HG03520 (cell line): ENCODE measurements around the gene FAM216B.
"Not testable (repeated sequence)": the region's sequence is repeated elsewhere in the genome, so short reads cannot be mapped to it uniquely, and the experiment has no call there.

ENCODE experiments used
- ATAC-seq: cut with Tn5 transposase; IDR thresholded peaks from one replicate; pipeline ENCODE4 v1.9.1; 2021; ENCODE audit warnings: mild to moderate bottlenecking, moderate library complexity; ENCODE audit not compliant: unreplicated experiment

FAM216B gene

DNA sequence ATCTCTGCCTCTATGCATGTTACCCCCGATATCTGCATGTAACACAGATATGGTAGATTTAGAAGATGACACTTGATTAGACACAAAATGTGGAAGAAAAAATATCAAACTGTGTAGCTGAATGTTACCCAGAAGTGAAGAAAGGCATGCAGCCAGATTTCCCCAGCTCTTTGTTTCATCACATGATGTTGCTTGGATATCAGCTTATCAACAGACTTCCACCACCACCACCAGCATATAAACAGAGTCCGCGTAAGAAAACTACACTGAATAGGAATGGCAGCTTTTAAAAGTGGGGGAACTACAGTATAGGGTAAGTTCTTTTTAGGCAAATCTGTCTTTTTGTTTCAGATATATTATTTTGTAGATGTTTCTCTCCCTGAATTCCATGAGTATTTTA is at the start of gene FAM216B:
FAM216B (plus strand) TSS at position 233 of the 400 bp plus-strand sequence. CDS start 2,484 bp downstream, outside the sequence.
- no peak for ATAC-seq

DNA sequence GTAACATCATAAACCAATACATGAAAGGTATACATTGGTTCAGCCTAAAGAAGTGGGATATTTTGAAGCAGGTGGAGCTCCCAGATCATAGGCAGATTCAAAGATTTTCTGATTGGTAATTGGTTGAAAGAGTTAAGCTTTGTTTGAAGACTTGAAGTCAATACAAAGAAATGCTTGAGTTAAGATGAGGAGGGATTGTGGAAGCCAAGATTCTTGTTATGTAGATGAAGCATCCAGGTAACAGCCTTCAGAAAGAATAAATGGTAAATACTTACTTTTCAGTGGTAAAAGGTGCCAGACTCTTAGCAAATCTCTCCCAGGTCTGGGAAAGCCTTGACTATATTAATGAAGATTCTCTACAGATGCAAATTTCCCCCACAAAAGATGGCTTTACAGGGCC is 49.3 kb upstream of the FAM216B start:
- ATAC-seq, result no peak

DNA sequence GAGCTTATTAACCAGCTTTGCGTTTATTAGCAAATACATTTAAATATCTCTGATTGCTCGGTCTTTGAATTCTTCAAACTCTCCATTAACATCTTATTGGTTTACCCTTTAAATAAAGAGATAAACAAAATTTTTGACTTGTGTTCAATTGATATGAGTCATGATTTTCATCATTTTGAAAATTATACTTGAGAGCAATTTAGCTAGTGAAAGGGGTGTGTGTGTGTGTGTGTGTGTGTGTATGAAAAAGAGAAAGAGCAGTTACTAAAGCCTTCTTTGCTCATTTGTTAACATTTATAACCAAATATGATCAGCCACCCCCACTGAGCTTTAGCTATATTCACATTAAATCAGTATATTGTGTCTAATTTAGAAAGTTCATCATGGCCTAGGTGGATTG is 48.3 kb upstream of the FAM216B start:
- ATAC-seq, result no peak

DNA sequence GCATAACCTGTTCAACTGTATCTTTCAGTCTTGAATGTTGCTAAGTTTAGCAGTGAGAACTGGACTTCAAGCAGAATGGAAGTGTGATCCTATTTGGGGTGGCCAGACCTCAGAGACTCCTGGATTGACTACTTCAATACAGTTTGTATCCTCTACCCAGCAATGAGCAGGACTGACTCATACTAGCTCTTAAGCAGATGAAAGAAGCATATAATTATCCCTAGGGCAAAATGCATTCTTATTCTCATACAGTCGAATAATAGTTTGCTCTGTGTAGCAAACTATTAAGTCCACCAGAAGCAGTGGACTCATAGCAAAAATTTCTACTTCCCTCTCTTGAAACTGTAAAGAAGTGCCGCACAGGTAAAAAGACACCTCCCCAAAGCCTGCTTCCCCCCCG is 46.4 kb upstream of the FAM216B start:
- no peak for ATAC-seq

DNA sequence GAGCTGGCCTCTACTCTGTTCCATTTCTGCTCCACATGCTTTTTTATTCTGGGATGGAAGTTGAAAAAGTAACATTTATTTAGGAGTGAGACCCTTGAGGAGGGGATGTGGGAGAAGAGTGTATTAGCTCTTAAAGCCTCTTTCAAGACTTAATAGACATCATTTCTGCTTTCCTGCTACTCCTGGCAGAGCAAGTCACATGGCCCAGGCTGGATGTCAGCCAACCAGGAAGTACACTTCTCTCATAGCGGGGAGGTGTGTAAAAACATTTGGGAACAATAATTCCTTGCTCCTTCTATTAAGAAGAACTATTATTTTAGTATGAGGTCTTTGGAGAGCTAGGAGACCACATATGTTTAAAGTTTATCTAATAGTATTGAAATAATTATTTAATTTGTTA is 40.6 kb upstream of the FAM216B start:
- no peak for ATAC-seq

DNA sequence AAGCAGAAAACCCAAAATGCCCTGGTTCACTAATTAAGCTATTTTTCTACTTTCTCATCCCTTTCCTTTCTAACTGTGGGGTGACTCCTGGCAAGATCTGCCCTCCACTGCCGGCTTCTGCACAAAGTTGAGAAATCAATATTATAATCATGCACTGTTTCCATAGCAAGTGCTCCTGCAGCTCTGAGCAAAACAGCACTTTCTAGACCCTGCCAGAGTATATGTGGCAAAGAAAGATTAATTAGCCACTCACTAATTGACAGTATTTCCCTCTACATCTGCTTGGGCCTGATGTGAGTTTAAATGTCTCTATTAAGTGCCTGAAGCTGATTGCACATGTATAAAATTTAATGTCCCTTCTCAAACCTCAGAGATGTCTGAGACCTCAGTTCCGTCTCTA is 39.5 kb upstream of the FAM216B start:
- ATAC-seq, result no peak

DNA sequence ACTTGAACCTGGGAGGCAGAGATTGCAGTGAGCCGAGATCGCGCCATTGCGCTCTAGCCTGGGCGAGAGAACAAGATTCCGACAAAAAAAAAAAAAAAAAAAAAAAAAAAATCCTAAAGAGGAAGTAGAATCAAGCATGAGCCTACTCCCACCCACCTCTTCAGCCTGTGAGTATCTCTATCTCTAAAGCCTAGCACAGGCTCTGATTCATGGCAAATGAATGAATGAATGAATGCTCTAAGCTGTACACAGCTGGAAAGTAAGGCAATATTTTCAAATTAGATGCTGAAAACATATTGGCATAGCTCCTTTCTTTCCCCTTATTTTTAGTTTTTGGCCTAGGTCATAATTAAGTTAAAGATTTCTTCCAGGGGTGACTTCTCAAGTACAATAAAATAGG is 35.7 kb upstream of the FAM216B start:
- no peak for ATAC-seq

DNA sequence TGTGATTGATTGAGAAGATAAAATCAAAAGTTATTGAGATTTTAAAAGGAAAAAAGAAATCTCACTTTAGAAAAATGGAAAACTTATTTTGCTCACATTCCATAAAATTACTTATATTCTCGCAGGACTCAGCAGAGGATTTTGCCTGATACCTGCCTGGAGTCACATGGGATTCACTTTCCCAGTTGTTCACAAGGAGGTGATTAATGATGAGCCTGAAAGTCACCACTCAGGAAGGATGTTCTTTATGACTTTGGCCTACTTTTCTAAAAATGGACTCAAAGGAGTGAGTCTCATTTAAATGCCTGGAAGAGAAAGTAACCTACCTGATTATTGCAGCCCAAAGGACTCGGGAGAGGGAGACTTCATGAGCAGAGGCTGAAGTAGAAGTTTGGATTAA is 34.5 kb upstream of the FAM216B start:
- ATAC-seq, result no peak

DNA sequence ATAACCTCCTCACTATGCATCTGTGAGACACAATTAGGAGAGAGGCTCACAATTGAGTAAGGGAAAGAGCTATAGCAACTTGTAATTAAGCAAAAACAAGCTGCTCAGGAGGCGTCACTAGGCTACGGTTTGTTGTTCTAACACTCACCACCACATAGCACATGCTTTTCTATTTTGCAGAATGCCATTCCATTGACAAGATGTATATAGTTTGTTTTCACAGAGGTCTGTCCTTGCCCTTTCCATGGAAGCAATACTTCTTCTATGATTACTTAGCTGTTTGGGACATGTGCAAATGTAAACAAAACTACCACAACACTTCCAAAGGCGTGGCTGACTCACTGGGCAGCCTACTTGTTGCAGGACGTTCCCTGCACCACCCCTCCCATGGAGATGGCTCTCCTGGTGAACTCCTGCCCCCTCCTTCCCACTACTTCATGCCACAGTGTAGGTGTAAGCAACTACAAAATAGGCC is 33.9 kb upstream of the FAM216B start:
- no peak for ATAC-seq

DNA sequence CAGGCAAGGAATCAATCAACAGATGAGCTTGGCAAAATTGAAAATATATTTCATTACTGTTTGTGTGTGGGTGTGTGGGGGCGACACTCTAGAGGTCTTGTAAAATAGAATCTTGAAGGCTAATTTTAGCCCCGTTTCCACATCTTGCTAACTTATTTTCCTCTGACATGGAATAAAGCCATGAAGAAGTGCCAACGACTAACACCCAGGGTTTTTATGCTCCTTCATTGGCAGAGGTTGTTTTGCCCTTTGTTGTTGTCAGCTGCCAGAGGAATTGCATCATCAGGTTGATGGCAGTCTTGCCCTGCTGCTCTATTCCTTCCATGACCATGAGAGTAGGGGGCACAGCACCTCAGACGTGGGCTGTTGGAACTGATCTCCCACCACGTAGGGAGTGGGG is 30.6 kb upstream of the FAM216B start:
- ATAC-seq, result no peak

DNA sequence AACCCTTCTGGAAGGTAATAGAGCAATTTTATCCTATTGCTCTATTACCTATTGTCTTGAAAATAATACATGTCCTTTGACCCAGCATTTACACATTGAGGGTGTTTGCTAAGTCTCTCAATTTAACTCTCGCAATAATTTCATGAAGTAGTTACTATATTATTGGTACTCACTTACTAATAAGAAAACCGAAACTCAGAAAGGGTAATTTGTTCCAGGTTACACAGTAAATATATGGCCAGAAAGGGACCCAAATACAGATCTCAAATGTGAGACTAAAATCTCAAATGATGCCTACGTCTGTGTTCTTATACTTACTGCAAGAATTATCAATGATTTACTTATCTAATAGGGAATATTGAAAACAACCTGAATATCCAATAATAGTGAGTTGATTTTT is 29.7 kb upstream of the FAM216B start:
- no peak for ATAC-seq

DNA sequence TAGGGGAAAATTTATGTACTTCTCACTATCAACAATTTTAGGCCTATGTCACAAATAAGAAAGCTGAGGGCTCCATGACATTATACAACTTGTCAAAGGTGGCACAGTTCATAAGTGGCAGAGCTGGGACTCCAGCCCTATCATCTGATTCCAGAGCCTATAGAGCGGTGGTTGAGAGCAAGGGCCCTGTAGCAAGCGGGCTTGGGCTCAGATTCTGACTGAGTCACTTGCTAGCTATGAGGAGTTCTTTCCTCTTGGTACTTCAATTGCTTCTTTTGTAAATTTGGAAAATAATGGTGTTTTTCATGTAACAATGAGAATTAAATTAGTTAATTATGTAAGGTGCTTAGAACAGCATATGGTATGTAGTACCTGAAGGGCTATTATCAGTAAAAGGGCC is 28.7 kb upstream of the FAM216B start:
- no peak for ATAC-seq

DNA sequence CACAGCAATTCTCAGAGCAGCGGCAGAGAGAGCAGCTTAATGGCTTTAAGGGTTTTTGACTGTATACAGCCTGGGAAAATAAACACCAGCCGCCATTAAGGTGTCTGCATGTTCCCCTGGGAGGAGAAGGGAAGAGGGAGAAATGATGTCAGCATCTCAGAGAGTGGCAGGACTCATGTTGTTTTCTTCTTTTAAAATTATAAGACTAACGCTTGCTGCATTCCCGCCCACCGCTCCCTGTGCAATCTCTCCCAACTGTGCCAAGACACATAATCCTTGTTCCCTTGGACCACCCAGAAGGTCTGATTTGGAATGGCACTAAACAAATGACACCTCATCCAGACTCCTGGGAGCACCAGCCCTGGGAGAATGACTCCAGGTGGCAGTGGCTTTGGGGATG is 27.7 kb upstream of the FAM216B start:
- ATAC-seq, result no peak

DNA sequence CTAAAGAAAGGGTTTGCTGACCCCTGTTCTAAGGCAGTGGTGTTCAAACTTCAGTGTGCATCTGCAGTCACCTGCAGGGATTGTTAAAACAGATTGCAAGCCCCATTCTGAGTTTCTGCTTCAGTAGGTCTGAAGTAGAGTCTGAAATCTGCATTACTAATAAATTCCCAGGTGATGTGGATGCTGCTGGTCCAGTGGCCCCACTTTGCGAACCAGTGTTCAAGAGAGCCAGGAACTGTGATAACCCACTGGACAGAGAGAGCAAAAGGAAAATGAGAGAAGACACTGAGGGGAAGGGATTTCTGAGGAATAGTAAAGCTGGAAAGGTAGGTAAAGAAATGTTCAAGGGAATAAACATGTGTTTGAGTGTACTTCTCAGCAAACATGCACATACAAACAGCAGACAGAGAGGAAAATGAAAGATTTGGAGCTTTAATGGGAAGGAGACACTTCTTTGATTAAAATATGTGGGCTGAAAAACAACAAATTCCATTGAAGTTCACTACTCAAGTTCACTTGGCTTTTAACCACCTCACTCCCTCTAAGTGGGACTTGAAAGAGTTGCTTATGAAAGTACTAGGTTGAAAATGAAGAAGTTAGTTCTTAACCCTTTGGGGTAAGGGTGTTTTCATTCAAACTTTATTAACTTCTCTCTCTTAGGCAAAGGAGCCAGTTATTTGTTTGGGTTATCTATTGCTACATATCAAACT is 26.4 kb upstream of the FAM216B start:
- no peak for ATAC-seq

DNA sequence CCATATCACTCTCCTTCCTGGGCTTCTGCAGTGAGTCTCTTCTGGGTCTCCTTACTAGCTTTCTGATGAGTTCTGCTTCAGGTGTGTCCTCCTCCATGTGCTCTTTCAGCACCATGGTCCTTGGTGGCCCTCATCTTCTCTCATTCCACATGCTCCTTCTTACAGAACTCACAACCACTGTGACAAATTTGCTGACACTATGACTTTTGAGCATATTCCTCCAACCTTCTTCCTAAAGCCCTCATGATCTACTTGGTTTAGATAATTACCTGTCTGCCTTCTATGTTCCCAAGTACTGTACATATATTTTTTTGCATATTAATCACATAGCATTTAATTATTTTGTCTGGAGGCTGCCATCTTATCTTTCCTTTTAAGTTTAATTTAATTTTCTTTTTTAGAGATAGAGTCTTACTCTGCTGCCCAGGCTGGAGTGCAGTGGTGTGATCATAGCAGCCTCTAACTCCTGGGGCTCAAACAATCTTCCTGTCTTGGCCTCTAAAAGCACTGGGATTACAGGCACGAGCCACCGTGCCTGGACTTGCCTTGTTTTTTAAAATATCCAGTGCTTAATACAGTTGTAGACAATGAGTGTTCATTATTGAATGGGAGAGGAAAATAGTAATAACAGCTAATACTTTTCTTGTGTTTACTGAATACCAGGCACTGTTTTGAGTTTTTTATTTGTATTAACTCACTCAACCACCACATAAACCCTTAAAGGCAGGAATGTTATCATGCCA is 23.5 kb upstream of the FAM216B start:
- ATAC-seq, result no peak

DNA sequence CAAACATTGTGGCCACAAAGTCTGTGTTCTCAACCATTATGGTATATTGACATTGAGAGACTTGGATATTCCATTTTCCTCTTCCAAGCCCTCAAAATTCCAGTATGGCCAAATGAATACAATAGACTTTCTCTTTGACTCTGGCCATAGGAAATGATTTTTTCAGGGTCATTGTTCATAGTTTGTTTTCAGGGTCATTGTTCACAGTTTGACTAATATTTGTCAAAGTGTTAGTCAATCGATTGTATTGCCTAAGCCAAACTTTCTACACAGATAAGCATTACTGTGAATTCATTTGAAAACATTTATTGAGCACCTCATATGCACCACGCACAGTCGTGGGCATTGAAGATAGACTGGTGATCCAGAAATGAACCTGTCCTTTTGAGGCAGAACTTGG is 22.9 kb upstream of the FAM216B start:
- ATAC-seq, result no peak

DNA sequence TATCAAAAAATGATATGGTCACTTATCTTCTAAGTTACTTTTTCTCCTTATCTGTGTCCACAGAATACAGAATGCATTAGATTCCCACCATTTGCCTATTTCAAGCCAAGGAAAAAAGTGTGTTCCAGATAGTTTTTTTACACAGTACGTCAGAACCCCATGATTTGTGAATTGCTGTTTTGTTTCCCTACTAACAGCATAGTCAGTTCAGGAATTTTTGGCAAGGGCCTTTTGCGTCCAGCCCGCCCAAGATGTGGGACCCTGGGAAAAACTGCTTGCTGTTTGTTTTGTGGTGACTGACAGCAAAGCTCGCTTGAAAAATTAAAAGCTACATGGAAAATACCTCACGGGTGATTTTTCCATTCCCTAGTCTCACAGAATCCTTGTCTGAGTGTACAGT is 20.4 kb upstream of the FAM216B start:
- ATAC-seq, result no peak

DNA sequence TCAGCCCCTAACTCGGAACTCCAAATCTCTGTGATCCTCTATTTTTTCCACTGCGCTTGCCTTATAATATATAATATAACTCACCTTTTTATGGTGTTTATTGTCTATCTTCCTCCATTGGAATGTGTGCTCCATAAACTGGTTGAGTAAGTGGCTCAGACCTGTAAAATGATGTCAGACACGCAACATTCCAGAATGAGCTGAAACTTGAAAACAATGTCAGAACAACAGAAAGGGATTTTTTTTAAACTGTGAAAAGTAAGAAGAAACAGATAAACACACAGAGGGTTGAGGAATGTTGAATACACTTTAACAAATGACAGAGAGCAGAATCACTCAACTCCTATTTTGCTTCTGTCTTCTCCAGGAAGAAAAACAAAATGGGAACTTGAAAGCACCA is 19.1 kb upstream of the FAM216B start:
- ATAC-seq, result no peak

DNA sequence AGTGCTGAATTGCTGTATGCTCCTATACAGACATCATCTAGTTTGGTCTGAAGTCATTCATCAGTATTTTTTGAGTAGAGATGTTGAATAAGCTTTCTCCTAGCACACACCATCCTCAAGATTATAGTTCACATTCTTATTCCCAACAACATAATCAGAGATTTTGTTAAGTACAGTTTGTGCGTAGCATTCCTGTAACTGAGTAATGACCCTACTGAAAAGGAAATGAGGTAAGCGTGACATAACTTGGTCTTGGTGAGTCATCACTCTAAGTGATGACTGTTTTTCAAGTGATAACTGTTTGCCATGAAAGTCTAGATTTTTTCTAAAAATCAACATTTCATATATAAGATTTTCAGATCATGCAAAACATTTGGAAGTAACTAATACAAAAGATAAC is 18.5 kb upstream of the FAM216B start:
- ATAC-seq, result no peak

DNA sequence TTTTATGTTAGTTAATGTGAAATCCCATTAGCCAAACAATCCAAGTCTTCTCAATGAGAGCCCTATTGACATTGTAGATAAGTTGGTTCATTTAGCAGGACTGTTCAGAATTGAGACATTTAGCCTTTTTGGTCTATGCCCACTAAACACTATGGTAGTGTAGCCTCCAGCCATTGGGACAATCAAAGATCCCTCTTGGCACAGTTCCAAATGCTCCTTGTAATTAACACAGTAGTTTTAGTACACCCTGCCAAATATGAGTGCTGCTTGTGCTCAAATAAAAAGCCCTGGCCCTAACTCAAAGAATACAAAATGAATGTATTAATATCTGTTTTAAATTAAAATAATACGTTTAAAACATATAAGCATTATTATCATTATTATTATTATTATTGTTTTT is 15.4 kb upstream of the FAM216B start:
- ATAC-seq, result no peak

DNA sequence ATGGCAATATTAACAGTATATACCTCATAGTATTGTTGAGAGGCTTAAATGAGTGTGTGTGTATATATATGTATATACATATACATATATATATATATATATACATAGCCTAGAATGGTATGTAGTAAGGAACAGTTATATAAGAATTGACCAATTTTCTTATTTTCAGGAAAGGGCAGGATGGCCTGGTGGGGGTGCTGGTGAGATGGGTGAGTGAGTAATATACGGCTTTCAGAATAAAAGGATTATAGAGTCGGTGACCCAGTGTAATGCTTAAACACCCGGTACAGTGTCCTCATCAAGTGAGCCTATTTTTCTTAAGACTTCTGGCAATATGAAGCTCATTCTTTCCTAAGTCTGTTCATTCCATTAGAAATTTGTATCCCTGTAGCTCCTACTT is 11.7 kb upstream of the FAM216B start:
- no peak for ATAC-seq

DNA sequence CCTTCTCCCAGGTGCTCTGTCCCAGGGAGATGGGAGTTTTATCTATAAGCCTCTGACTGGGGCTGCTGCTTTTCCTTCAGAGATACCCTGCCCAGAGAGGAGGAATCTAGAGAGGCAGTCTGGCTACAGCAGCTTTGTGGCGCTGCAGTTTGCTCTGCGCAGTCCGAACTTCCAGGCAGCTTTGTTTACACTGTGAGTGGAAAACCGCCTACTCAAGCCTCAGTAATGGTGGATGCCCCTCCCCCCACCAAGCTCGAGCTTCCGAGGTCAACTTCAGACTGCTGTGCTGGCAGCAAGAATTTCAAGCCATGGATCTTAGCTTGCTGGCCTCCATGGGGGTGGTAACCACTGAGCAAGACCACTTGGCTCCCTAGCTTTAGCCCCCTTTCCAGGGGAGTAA is 4.8 kb upstream of the FAM216B start:
- not testable (repeated sequence) for ATAC-seq

DNA sequence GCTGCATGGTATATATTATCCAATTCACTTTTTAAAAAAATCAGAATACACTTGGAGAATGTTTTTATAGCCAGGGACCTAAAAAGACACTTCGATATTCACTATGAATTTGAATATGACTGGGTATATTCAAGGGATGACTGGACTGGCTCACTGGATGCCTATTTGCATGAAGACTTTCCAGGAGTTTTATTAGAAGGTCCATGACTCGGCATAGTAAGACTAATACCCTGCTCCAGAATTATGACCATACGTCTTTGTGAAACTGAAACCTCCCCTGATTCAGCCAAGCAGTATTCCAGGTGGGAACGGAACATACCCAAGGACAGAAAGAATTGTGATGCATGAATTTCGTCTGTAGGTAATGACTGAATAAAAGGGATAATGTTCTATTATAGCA is 3.9 kb upstream of the FAM216B start:
- no peak for ATAC-seq
